Measurements from ENCODE around the gene GRAMD4.

GRCh38 chr22:46581538-46582244, 38.5 kb upstream of the GRAMD4 start:
- TF ChIP-seq EZH2 (IDR thresholded peaks at IDR 0.05; ENCODE audit: insufficient read depth, poor library complexity, severe bottlenecking) (no peak), EZH2phosphoT487 (IDR thresholded peaks at IDR 0.05; ENCODE audit: insufficient read depth, low read depth) (no peak)
